Measurements from ENCODE around the gene PRR12.
A peak's percentile ranks its signal among the peaks of the same experiment; 100 is the strongest.

Gene PRR12

GRCh38 chr19:49669516-49669915 is 78.5 kb downstream of the PRR12 start:
- no peak overlapping the region for H3K27ac ChIP-seq (ENCODE audit: low read depth, low read length)
- H3K9me3 ChIP-seq (ENCODE audit: control insufficient read depth in 5 of 5, low read length in 5 of 5): no peaks in the 10 kb centered on the region
- H3K27me3 ChIP-seq (ENCODE audit: control insufficient read depth in 5 of 5, insufficient read depth in 4 of 5, low read length in 5 of 5): no peaks in the 10 kb centered on the region
- H3K4me1 ChIP-seq (ENCODE audit: control insufficient read depth in 5 of 5, insufficient read depth in 5 of 5, low read length in 5 of 5): peaks cover 0 to 25% (median 22%) of the 10 kb centered on the region in 5 donors
- no peak overlapping the region for H3K4me3 ChIP-seq (ENCODE audit: low read depth in 1 of 5, low read length in 5 of 5)
- H3K9ac ChIP-seq (ENCODE audit: low read length in 5 of 5): no peak overlapping the region
- H3K36me3 ChIP-seq (ENCODE audit: control insufficient read depth in 5 of 5, insufficient read depth in 5 of 5, low read length in 5 of 5): peaks cover 0 to 7% (median 4%) of the 10 kb centered on the region in 5 donors

DNA sequence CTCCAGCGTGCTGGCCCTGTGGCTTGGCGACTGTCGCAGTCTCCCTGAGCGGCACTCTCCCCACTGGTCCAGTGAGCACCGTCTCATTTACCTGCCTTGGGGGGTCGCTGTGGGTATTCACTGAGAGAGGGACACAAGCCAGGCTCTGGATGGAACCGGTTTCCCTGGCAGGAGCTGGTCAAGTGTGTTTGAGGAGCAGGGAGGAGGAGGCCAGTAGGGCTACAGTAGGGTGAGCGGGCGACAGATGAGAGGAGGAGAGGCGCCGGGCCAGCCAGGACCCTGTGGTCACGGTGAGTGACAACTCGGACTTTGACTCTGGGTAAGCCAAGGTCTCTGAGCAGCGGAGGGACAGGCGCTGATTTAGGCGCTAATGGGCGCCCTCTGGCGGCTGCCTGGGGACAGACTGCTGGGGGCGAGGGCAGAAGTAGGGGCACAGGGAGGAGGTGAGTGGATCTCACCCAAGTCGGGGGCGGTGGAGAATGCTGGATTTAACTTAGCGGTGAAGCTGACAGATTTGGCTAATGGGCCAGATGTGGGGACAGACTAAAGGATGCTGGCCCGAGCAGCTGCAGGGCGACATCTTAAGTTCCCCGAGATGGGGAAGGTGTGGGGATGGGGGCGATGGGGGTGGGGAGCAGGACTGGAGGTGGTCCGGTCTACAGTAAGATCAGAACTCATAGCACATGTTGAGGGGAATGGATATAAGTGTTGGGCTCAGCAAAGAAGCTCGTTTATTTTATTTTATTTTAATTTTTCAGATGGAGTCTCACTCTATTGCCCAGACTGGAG is 81.3 kb downstream of the PRR12 start:
- Histone ChIP-seq H3K9ac (ENCODE audit: low read length in 5 of 5) (peak overlapping the region in 2 of 5 donors; percentile 10 to 66), H3K4me1 (ENCODE audit: control insufficient read depth in 5 of 5, insufficient read depth in 5 of 5, low read length in 5 of 5) (peaks cover 2 to 13% (median 8%) of the 10 kb centered on the region in 5 donors), H3K4me3 (ENCODE audit: low read depth in 1 of 5, low read length in 5 of 5) (peak overlapping the region in 1 of 5 donors; percentile 19), H3K27ac (ENCODE audit: low read depth, low read length) (no peak overlapping the region), H3K27me3 (ENCODE audit: control insufficient read depth in 5 of 5, insufficient read depth in 4 of 5, low read length in 5 of 5) (no peaks in the 10 kb centered on the region), H3K36me3 (ENCODE audit: control insufficient read depth in 5 of 5, insufficient read depth in 5 of 5, low read length in 5 of 5) (peaks cover 0 to 7% (median 4%) of the 10 kb centered on the region in 5 donors), H3K9me3 (ENCODE audit: control insufficient read depth in 5 of 5, low read length in 5 of 5) (no peaks in the 10 kb centered on the region)

Data from subcutaneous abdominal adipose tissue (tissue), 5 donors.